Hepatocyte (in vitro differentiated cells): Measurements from ENCODE around the gene PPM1K.

Experiments used
- EZH2 ChIP-seq: fragments of 200-600 bp; sonication (generic); IDR thresholded peaks from 2 replicates; pipeline ENCODE4 v1.6.1; 2016; ENCODE audit warnings: antibody characterized with exemption, mild to moderate bottlenecking, borderline replicate concordance
- EZH2phosphoT487 ChIP-seq: fragments of 200-600 bp; sonication (generic); IDR thresholded peaks from one replicate; pipeline ENCODE4 v1.6.1; 2018; ENCODE audit warnings: antibody characterized with exemption, mild to moderate bottlenecking, low read depth, moderate library complexity; ENCODE audit not compliant: unreplicated experiment, severe bottlenecking
- TF ChIP-seq, protein P1 (sequence below): fragments of 200-600 bp; sonication (generic); IDR thresholded peaks from 2 replicates; pipeline ENCODE4 v1.5.1; 2016; ENCODE audit warnings: antibody characterized with exemption, mild to moderate bottlenecking; ENCODE audit not compliant: poor library complexity

DNA sequence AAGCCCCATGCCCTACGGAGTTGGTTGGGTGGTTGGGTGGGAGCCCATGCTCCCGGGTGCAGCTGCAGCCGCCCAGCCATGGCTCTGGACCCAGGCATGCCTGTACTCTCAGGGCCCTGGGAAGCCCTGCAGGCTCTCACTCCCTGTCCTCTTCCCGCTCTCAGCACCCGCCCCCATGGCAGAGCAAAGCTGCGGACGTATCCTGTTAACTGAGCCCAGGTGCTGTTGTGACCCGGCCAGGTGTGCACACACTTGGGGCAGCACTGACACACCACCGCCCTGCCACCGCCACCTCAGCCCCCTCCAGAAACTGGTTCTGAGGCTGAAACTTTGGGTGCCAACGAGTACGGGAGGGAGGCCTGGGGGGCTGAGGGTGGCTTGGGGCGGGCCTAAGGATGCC, 40.3 kb downstream of the PPM1K start:
- TF ChIP-seq, protein P1, sequence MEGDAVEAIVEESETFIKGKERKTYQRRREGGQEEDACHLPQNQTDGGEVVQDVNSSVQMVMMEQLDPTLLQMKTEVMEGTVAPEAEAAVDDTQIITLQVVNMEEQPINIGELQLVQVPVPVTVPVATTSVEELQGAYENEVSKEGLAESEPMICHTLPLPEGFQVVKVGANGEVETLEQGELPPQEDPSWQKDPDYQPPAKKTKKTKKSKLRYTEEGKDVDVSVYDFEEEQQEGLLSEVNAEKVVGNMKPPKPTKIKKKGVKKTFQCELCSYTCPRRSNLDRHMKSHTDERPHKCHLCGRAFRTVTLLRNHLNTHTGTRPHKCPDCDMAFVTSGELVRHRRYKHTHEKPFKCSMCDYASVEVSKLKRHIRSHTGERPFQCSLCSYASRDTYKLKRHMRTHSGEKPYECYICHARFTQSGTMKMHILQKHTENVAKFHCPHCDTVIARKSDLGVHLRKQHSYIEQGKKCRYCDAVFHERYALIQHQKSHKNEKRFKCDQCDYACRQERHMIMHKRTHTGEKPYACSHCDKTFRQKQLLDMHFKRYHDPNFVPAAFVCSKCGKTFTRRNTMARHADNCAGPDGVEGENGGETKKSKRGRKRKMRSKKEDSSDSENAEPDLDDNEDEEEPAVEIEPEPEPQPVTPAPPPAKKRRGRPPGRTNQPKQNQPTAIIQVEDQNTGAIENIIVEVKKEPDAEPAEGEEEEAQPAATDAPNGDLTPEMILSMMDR: no peak
- TF ChIP-seq EZH2 (no peak), EZH2phosphoT487 (no peak)
